HG03025 (cell line): ENCODE measurements around the gene TRIM58.

Experiments used
- ATAC-seq: cut with Tn5 transposase; IDR thresholded peaks from one replicate; pipeline ENCODE4 v1.9.1; 2021; ENCODE audit warnings: mild to moderate bottlenecking, moderate library complexity; ENCODE audit not compliant: unreplicated experiment, low FRiP score

TRIM58 gene

GRCh38 chr1:247857069-247857984 lies at the start of gene TRIM58:
Gene TRIM58 (plus strand): TSS chr1:247857187. CDS start chr1:247857247, 60 bp downstream.
- no peak for ATAC-seq

- no peak for ATAC-seq
These were observed 44.4 kb upstream of the TRIM58 start for GRCh38 chr1:247812637-247813036.

GRCh38 chr1:247822060-247822459 lies 34.9 kb upstream of the TRIM58 start:
- no peak for ATAC-seq

GRCh38 chr1:247824023-247824422 lies 33.0 kb upstream of the TRIM58 start, which contains the start of gene OR14A16:
Gene OR14A16 (minus strand): TSS chr1:247824119. CDS start chr1:247815729, 8,390 bp downstream.
- ATAC-seq, result no peak

- ATAC-seq, result no peak
These were observed 31.6 kb upstream of the TRIM58 start for GRCh38 chr1:247825362-247825761.

GRCh38 chr1:247829656-247830055 lies 27.3 kb upstream of the TRIM58 start:
- ATAC-seq, result no peak

GRCh38 chr1:247833601-247834000 lies 23.4 kb upstream of the TRIM58 start:
- no peak for ATAC-seq

GRCh38 chr1:247840818-247841217 lies 16.2 kb upstream of the TRIM58 start:
- no peak for ATAC-seq

- no peak for ATAC-seq
These were observed 15.2 kb upstream of the TRIM58 start, which contains the start of gene OR11L1 for GRCh38 chr1:247841796-247842195. Gene OR11L1 (minus strand): TSS chr1:247841896. CDS start chr1:247841896, 0 bp downstream.

- no peak for ATAC-seq
These were observed 13.6 kb upstream of the TRIM58 start for GRCh38 chr1:247843411-247843810.

- no peak for ATAC-seq
These were observed 11.8 kb upstream of the TRIM58 start for GRCh38 chr1:247845011-247845692.

- no peak for ATAC-seq
These were observed 11.3 kb upstream of the TRIM58 start for GRCh38 chr1:247845693-247846017.

- ATAC-seq, result no peak
These were observed 8.6 kb upstream of the TRIM58 start for GRCh38 chr1:247848346-247848745.

GRCh38 chr1:247849616-247850015 lies 7.4 kb upstream of the TRIM58 start:
- no peak for ATAC-seq

GRCh38 chr1:247854899-247855545 lies 2.0 kb upstream of the TRIM58 start:
- no peak for ATAC-seq

- ATAC-seq, result no peak
These were observed 1.1 kb upstream of the TRIM58 start for GRCh38 chr1:247855911-247856310.

GRCh38 chr1:247857985-247858619 lies 1.1 kb downstream of the TRIM58 start:
- no peak for ATAC-seq

GRCh38 chr1:247862756-247863155 lies 5.8 kb downstream of the TRIM58 start:
- ATAC-seq, result no peak

GRCh38 chr1:247864644-247865043 lies 7.7 kb downstream of the TRIM58 start:
- ATAC-seq, result no peak

GRCh38 chr1:247865416-247865815 lies 8.4 kb downstream of the TRIM58 start:
- no peak for ATAC-seq

- ATAC-seq, result no peak
These were observed 26.4 kb downstream of the TRIM58 start for GRCh38 chr1:247883346-247883745.
